ENCODE measurements around the gene NTRK2. TPM values are rescaled to one million over a fixed set of nuclear protein-coding genes. Genes with fewer than 3 reads are reported as not detected.

The NTRK2 gene
- polyA plus RNA-seq, 6 donors from 2014 or later = not detected

- Mint-ChIP-seq H3K4me3 (no peak overlapping the region), H3K27me3 (peaks cover 4 to 14% (median 8%) of the 10 kb centered on the region in 3 donors), H3K9me3 (no peaks in the 10 kb centered on the region), H3K36me3 (no peaks in the 10 kb centered on the region), H3K27ac (no peak overlapping the region), H3K4me1 (no peaks in the 10 kb centered on the region)
- DNase-seq = no peak
- ATAC-seq (ENCODE audit: low read depth in 2 of 2) = no peak
Observed at GRCh38 chr9:84971571-84971970, 302.0 kb downstream of the NTRK2 start.

- H3K27me3 Mint-ChIP-seq = peaks cover 4 to 14% (median 8%) of the 10 kb centered on the region in 3 donors
- no peaks in the 10 kb centered on the region for H3K36me3 Mint-ChIP-seq
- peaks cover 0 to 5% (median 0%) of the 10 kb centered on the region in 7 donors for H3K9me3 Mint-ChIP-seq
- no peak overlapping the region for H3K27ac Mint-ChIP-seq
- ATAC-seq (ENCODE audit: low read depth in 2 of 2) (no peak), DNase-seq (no peak)
- no peak overlapping the region for H3K4me3 Mint-ChIP-seq
- no peaks in the 10 kb centered on the region for H3K4me1 Mint-ChIP-seq
Observed at GRCh38 chr9:84974258-84974657, 304.7 kb downstream of the NTRK2 start.

DNA sequence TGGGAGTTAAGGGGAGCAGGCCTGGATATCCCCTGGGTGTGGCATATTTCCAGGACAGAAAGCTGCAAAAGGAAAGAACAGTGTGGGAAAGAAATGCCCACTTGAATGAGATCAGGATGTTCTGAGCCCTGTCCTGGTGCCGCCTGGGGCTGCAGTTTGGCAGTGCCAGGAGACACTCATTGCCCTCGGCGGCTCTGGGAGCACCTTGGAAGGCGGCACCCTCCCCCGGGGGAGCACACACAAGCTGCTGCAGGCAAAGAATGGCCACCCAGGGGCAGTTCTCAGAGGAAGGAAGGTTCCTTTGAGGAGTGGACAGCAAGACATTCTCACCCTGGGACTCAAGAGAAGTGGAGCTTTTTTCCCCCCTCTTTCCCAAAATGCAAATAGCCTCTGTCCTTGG lies 305.3 kb downstream of the NTRK2 start:
- no peak overlapping the region for H3K27ac Mint-ChIP-seq
- no peak for ATAC-seq (ENCODE audit: low read depth in 2 of 2)
- peaks cover 0 to 6% (median 0%) of the 10 kb centered on the region in 7 donors for H3K9me3 Mint-ChIP-seq
- no peaks in the 10 kb centered on the region for H3K36me3 Mint-ChIP-seq
- DNase-seq = no peak
- H3K27me3 Mint-ChIP-seq = peaks cover 4 to 14% (median 8%) of the 10 kb centered on the region in 3 donors
- no peaks in the 10 kb centered on the region for H3K4me1 Mint-ChIP-seq
- H3K4me3 Mint-ChIP-seq = no peak overlapping the region

- ATAC-seq (ENCODE audit: low read depth in 2 of 2) = no peak
- Mint-ChIP-seq H3K4me3 (no peak overlapping the region), H3K27ac (no peak overlapping the region), H3K4me1 (no peaks in the 10 kb centered on the region), H3K36me3 (no peaks in the 10 kb centered on the region), H3K27me3 (peaks cover under 1 to 12% (median 8%) of the 10 kb centered on the region in 3 donors), H3K9me3 (peaks cover 0 to 6% (median 0%) of the 10 kb centered on the region in 7 donors)
- DNase-seq = no peak
Observed at GRCh38 chr9:84975926-84976325, 306.4 kb downstream of the NTRK2 start.

- H3K4me3 Mint-ChIP-seq = no peak overlapping the region
- DNase-seq = no peak
- H3K4me1 Mint-ChIP-seq = no peaks in the 10 kb centered on the region
- no peak overlapping the region for H3K27ac Mint-ChIP-seq
- ATAC-seq (ENCODE audit: low read depth in 2 of 2) = no peak
- H3K9me3 Mint-ChIP-seq = peaks cover 0 to 6% (median 0%) of the 10 kb centered on the region in 7 donors
- H3K27me3 Mint-ChIP-seq = peaks cover 0 to 6% (median 0%) of the 10 kb centered on the region in 3 donors
- no peaks in the 10 kb centered on the region for H3K36me3 Mint-ChIP-seq
Observed at GRCh38 chr9:84978661-84979060, 309.1 kb downstream of the NTRK2 start.

GRCh38 chr9:84983749-84984148 lies 314.2 kb downstream of the NTRK2 start:
- H3K27me3 Mint-ChIP-seq = peaks cover 0 to 5% (median 0%) of the 10 kb centered on the region in 3 donors

DNA sequence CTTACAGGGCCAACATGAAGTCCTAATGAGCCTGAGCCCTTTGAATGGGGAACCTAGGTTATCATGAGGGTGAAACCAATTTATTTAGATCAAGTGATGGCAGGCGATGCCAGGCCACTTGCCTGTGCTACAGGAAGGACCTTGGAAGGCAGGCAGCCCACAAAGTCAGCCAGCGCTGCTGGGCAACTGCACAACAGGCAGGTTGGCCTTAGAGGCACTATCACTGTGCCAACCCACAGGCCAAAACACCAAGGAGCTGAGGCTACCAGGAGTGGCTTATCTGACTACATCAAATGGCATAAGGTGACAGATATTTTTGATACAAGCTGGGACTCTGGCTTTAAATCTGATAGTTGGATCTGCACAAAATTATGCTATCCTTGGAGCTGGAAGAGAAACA lies 319.1 kb downstream of the NTRK2 start:
- ATAC-seq (ENCODE audit: low read depth in 2 of 2) = no peak
- peaks cover 5 to 6% (median 6%) of the 10 kb centered on the region in 3 donors for H3K27me3 Mint-ChIP-seq
- no peak for DNase-seq
- no peaks in the 10 kb centered on the region for H3K4me1 Mint-ChIP-seq
- H3K4me3 Mint-ChIP-seq = no peak overlapping the region
- H3K36me3 Mint-ChIP-seq = no peaks in the 10 kb centered on the region
- no peak overlapping the region for H3K27ac Mint-ChIP-seq
- H3K9me3 Mint-ChIP-seq = peaks cover 0 to 3% (median 0%) of the 10 kb centered on the region in 7 donors

More at GRCh38 chr9:84983749-84984148, 314.2 kb downstream of the NTRK2 start:
- no peak overlapping the region for H3K4me3 Mint-ChIP-seq
- H3K9me3 Mint-ChIP-seq = peaks cover 0 to 6% (median 0%) of the 10 kb centered on the region in 7 donors
- H3K36me3 Mint-ChIP-seq = no peaks in the 10 kb centered on the region
- no peak for DNase-seq
- H3K4me1 Mint-ChIP-seq = no peaks in the 10 kb centered on the region
- no peak overlapping the region for H3K27ac Mint-ChIP-seq
- no peak for ATAC-seq (ENCODE audit: low read depth in 2 of 2)

- ATAC-seq (ENCODE audit: low read depth in 2 of 2) (no peak), DNase-seq (no peak)
- H3K27ac Mint-ChIP-seq = no peak overlapping the region
- H3K4me3 Mint-ChIP-seq = no peak overlapping the region
- no peaks in the 10 kb centered on the region for H3K36me3 Mint-ChIP-seq
- no peaks in the 10 kb centered on the region for H3K4me1 Mint-ChIP-seq
- peaks cover 0 to 5% (median 0%) of the 10 kb centered on the region in 7 donors for H3K9me3 Mint-ChIP-seq
- H3K27me3 Mint-ChIP-seq = peaks cover 6 to 9% (median 7%) of the 10 kb centered on the region in 3 donors
Observed at GRCh38 chr9:84990416-84990815, 320.9 kb downstream of the NTRK2 start.

- Mint-ChIP-seq H3K27ac (no peak overlapping the region), H3K4me3 (no peak overlapping the region), H3K36me3 (no peaks in the 10 kb centered on the region), H3K9me3 (peaks cover 0 to 5% (median 0%) of the 10 kb centered on the region in 7 donors), H3K4me1 (no peaks in the 10 kb centered on the region), H3K27me3 (peaks cover 6 to 10% (median 9%) of the 10 kb centered on the region in 3 donors)
- no peak for ATAC-seq (ENCODE audit: low read depth in 2 of 2)
- DNase-seq = no peak
Observed at GRCh38 chr9:84990850-84991513, 321.5 kb downstream of the NTRK2 start.

- Mint-ChIP-seq H3K4me3 (no peak overlapping the region), H3K4me1 (no peaks in the 10 kb centered on the region), H3K36me3 (no peaks in the 10 kb centered on the region), H3K9me3 (peaks cover 0 to 5% (median 0%) of the 10 kb centered on the region in 7 donors), H3K27ac (no peak overlapping the region), H3K27me3 (peaks cover 6 to 10% (median 9%) of the 10 kb centered on the region in 3 donors)
- ATAC-seq (ENCODE audit: low read depth in 2 of 2) = no peak
- DNase-seq = no peak
Observed at GRCh38 chr9:84991514-84991870, 322.0 kb downstream of the NTRK2 start.

GRCh38 chr9:84992381-84992780 lies 322.9 kb downstream of the NTRK2 start:
- H3K4me1 Mint-ChIP-seq = no peaks in the 10 kb centered on the region
- DNase-seq = no peak
- no peak overlapping the region for H3K4me3 Mint-ChIP-seq
- H3K27me3 Mint-ChIP-seq = peaks cover 6 to 10% (median 9%) of the 10 kb centered on the region in 3 donors
- H3K9me3 Mint-ChIP-seq = peaks cover 0 to 5% (median 0%) of the 10 kb centered on the region in 7 donors
- no peaks in the 10 kb centered on the region for H3K36me3 Mint-ChIP-seq
- peak overlapping the region in 1 of 6 donors; percentile 26 for H3K27ac Mint-ChIP-seq
- no peak for ATAC-seq (ENCODE audit: low read depth in 2 of 2)

- Mint-ChIP-seq H3K27ac (peak overlapping the region in 1 of 6 donors; percentile 34), H3K36me3 (no peaks in the 10 kb centered on the region), H3K27me3 (peaks cover 5 to 9% (median 6%) of the 10 kb centered on the region in 3 donors), H3K9me3 (peaks cover 0 to 5% (median 0%) of the 10 kb centered on the region in 7 donors), H3K4me3 (no peak overlapping the region), H3K4me1 (no peaks in the 10 kb centered on the region)
- DNase-seq (no peak), ATAC-seq (ENCODE audit: low read depth in 2 of 2) (no peak)
Observed at GRCh38 chr9:84993105-84993504, 323.6 kb downstream of the NTRK2 start.

- H3K27me3 Mint-ChIP-seq = peaks cover 6 to 11% (median 9%) of the 10 kb centered on the region in 3 donors
Observed at GRCh38 chr9:84996029-84996428, 326.5 kb downstream of the NTRK2 start.

DNA sequence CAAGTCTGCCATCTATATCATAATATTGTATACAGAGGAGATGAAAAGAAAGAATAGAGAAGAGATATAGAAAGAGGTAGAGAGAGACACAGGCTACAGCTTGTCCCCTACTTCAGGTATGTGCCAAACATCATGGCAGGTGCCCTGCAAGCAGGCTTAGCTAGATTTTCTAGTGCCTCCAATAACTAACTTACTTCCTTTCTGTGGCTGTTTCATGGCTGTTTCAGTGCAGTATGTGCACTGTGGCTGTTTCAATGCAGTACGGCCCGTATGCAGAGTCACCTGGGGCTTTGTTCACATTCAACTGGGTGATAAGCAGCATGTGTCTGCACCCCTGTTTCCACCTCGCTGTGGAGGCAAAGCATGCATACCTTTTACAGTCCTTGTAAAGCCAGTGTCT lies 327.2 kb downstream of the NTRK2 start:
- Mint-ChIP-seq H3K9me3 (peaks cover 0 to 17% (median 8%) of the 10 kb centered on the region in 7 donors), H3K4me1 (no peaks in the 10 kb centered on the region), H3K27ac (no peak overlapping the region)

More at GRCh38 chr9:84996029-84996428, 326.5 kb downstream of the NTRK2 start:
- DNase-seq = no peak
- H3K4me3 Mint-ChIP-seq = no peak overlapping the region
- H3K27ac Mint-ChIP-seq = no peak overlapping the region
- no peaks in the 10 kb centered on the region for H3K4me1 Mint-ChIP-seq
- H3K9me3 Mint-ChIP-seq = peaks cover 0 to 13% (median 5%) of the 10 kb centered on the region in 7 donors
- no peak for ATAC-seq (ENCODE audit: low read depth in 2 of 2)
- no peaks in the 10 kb centered on the region for H3K36me3 Mint-ChIP-seq

More for the DNA sequence above, 327.2 kb downstream of the NTRK2 start:
- Mint-ChIP-seq H3K4me3 (no peak overlapping the region), H3K27me3 (peaks cover 6 to 11% (median 9%) of the 10 kb centered on the region in 3 donors), H3K36me3 (no peaks in the 10 kb centered on the region)
- DNase-seq (no peak), ATAC-seq (ENCODE audit: low read depth in 2 of 2) (no peak)
